NCI-H524 treated with DMSO at 0.1 percent for 48 hours (cell line): ENCODE data around the gene UNG.

Experiments
- DNase-seq: peaks from one replicate; lab custom pipeline; 2025; lab: John Stamatoyannopoulos, UW

UNG gene

DNA sequence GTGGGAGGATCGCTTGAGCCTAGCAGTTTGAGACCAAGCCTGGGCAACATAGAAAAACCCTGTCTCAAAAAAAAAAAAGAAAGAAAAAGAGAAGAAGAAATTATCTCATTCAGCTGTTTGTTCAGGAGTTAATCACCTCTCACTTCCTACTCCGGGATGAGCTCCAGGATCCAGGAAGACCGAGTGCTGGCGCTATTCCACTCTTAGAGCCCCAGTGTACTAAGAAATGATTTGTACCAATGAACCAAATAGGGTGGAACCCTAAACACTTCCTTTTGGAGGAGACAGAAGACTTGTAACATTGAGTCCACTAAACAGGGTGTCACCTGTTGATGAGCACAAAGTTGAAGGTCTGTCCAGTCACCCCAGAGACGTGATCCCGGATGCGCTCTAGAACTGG, 7.7 kb upstream of the UNG start:
- DNase-seq, result no peak

DNA sequence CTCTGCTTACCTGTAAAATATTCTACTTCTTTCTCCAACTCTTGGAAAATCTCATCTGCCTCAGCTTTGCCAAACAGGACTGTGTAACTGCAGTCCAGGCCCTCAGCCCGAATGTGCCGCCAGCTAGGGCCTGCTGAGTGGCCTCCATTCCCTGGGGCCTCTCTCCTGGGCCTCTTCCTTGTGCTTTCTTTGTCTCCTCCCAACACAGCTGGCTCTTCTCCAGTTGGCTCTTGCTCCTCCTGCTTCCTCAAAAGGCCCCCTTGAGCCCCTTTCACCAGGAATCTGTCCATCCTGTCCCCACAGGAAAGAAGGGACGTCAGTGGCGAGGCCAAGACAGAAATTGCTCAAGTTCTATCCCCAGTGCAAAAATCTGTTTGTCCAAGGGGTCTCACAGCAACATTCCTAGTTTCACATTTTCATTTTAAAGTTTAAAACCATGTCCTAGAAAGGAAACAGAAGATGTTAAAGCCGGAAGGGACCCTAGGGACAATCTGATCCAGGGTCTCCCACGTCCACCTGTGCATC, 4.8 kb upstream of the UNG start:
- DNase-seq, result no peak

DNA sequence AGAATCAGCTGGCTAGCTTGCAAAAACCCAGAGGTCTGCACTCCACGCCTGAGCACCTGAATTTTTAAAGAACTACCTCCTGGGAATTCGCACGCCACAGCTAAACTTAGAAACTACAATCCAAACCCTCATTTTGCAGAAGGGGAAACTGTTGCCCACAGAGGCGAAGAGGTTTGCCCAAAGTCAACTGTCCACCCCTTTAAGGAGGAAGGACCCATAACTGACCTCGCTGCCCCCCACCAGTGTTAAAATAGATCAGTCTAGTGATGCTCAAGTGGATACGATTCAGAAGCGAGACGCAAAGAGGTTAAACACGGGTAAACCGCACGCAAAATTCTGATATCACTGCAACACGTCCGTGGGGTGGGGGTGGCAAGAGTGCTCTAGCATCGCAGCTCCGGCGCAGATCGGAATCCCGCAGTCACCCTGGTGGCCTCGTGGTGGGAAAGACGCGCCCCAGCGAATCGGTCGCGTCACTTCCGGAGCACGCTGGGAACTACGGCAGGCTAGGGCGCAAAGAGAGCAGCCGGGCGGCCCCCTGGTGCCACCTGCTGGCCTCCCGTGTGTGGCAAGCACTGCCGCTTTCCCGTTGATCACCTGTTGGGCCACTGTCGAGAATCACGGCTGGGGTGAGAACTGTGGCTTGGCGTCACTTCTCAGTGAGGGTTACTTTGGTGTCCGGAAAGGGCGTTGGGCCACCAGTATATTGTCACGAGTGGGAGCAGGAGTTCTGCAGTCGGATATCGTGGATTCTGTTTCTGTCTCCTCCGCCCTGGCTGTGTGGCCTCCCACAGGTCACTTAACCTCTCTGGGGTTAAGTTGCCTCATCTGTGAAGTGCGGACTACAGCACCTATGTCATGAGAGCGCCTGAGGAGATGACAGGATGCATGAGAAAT, 4.1 kb upstream of the UNG start, which contains the start of gene ALKBH2:
ALKBH2 (minus strand) TSS at position 451 of the 897 bp plus-strand sequence. CDS start 686 bp downstream, outside the sequence.
- peak; percentile 59 for DNase-seq

DNA sequence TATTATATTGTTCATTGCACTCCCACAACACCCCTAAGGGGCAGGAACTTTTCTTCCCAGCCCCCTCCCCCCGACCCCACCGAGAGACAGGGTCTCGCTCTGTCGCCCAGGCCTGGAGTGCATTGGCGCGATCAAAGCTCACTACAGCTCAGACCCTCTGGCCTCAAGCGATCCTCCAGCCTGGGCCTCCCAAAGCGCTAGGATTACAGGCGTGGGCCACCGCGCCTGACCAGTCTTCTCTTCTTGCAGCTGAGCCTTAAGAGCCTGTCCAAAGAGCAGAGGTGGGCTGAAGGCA, 310 bp upstream of the UNG start:
- no peak for DNase-seq

DNA sequence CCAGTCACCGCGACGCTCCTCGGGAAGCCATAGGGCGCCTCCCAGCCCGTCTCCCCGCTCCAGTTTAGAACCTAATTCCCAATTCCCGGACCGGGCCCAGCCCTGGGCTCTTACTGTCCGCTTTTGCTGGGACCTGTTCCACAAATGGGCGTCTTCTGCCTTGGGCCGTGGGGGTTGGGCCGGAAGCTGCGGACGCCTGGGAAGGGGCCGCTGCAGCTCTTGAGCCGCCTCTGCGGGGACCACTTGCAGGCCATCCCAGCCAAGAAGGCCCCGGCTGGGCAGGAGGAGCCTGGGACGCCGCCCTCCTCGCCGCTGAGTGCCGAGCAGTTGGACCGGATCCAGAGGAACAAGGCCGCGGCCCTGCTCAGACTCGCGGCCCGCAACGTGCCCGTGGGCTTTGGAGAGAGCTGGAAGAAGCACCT, 797 bp downstream of the UNG start:
- DNase-seq, result no peak

DNA sequence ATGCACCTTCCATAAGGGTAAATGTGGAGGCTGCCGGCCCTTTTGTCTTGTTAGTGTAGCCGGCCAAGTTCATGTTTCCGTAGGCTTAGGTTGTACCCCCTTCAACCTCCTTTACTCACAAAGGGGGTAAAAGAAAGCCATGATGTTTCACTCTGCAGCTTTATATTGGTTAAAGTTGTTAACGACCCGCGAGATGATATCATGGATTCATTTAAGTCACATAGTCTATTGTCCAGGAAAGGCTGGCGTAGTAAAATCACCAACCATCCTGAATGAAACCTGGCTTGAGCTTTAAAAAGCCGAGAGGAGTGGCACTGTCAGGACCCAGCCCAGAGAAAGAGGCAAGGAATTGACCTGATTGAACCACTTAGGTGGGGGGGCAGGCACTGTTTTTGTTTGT, 1.3 kb downstream of the UNG start:
- no peak for DNase-seq

DNA sequence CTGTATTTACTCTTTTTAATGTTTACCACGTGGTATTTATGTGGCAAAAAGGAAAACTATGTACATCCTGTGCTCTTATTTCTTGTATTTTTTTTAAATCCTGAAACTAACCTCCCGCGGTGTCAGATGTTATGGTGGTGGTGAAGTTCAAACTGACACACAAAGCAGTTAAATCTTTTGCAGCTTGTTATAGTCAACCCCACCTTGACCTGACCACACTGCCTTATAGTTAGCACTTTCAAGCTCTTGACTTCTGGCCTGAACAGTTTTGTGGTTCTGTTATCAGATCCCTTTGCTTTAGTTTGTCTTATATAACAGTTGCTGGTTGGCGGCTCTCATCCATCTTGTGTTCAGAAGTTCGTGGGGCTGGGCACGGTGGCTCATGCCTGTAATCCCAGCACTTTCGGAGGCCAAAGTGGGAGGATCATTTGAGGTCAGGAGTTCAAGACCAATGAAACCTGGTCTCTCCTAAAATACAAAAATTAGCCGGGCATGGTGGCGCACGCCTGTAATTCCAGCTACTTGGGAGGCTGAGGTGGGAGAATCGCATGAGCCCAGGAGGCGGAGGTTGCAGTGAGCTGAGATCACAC, 2.1 kb downstream of the UNG start:
- DNase-seq, result no peak

DNA sequence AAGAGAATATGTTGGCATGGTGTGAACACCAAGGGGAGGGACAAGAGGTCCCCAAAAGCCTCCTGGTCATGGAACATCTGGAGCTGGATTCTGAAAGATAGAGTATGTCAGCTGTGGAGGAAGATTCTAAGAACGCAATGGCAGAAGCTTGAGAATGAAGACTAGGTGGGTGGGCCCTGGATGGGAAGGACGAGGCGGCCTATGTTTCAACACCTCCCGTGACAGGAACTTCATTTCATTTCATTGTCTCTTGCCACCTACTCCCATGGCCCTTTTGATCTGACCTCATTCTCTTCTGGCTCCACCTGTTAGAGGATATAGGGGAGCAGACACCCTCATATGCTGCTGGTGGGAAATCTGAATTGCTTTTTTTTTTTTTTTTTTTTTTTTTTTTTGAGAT, 3.3 kb downstream of the UNG start:
- no peak for DNase-seq

DNA sequence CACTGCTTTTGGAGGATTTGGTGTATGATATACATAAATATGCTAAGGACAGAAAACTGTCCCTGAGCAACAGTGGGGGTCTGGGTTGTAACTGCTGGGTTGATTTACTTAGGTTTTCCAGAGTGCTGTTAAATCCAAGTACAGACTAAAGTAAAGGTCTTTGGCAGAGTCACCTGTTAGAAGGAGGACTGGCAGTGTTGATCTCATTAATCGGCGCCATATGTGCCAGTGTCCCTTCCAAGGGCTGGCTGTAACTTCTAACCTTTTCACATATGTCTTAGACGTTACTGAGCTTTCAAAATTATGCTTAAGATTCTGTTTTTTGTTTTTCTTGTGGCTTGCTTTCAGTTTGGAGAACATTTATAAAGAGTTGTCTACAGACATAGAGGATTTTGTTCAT, 5.1 kb downstream of the UNG start:
- no peak for DNase-seq

DNA sequence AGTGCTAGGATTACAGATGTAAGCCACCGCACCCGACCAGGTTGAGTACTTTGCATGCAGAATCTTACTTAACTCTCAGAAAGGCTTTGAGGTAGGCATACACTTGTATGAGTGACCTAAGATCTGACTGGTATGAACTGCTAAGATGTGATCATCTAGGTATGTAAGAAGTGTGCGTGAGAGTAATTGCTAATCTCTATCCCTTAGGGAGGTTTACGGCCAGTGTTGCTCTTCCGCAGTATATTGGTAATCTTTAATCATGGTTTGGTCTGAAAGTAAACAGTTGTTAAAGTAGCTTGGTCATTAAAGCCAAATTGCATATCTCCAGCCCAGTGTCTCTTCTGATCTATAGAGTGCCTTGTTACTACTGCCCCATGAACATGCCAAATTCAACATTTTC, 7.8 kb downstream of the UNG start:
- DNase-seq, result no peak

DNA sequence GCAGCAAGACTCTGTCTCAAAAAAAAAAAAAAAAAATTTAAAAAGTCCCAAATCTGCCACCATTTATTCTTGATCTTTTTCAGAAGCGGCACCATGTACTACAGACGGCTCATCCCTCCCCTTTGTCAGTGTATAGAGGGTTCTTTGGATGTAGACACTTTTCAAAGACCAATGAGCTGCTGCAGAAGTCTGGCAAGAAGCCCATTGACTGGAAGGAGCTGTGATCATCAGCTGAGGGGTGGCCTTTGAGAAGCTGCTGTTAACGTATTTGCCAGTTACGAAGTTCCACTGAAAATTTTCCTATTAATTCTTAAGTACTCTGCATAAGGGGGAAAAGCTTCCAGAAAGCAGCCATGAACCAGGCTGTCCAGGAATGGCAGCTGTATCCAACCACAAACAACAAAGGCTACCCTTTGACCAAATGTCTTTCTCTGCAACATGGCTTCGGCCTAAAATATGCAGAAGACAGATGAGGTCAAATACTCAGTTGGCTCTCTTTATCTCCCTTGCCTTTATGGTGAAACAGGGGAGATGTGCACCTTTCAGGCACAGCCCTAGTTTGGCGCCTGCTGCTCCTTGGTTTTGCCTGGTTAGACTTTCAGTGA, 12.5 kb downstream of the UNG start:
- no peak for DNase-seq

DNA sequence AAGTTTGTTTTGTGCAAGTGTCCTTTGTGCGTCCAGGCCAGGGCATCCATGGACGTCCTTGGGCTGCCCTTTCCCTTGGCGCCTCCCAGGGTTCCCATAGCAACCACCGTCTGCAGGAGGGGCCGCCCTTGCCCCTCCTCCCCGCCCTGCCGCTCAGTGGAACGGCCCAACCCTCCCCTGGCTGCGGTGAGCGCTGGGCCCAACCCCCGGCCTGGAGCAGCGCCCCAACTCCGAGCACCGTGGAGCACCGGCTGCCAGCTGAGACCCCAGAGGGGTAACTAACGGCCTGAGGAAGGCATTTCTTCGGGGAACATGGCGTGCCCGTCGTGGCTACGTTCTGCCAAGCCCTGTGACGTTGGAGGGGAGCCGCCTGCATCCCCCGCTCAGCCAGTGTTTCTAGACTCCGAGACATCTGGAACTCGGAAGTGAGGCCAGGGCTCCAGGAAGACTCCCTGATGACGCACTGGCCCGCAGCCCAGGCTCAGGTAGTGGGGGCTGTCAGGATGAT, 13.6 kb downstream of the UNG start:
- no peak for DNase-seq

DNA sequence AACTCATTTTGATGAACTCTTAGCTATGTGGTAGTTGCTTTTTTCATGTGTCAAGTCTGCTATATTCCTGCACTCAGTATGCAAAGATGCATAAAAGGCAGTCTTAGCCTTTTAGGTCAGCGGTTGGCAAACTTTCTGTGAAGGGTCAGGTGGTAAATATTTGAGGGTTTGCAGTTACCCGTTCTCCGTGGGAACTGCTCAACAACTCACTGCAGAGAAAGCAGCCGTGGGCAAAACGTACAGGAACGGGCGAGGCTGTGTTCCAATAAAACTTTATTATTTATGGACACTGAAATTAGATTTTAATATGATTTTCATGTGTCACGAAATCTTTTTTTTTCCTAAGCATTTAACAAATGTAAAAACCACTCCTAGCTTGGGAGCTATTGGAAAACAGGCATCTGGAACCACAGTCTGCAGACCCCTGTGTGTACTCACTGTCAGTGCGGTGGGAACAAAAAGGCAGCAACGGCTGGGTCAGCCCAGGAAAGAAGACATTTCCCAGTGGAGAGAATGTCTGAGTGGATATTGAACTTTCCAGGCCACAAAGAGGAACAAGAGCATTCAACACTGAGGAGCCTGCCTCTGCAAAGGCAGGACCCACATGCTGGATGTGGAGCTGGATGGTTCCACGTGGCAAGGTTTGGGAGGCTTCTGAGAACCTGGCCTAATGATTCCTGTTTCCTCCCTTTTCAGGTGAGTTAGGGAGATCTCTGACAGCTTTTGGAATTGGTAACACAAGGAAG, 15.5 kb downstream of the UNG start:
- no peak for DNase-seq

DNA sequence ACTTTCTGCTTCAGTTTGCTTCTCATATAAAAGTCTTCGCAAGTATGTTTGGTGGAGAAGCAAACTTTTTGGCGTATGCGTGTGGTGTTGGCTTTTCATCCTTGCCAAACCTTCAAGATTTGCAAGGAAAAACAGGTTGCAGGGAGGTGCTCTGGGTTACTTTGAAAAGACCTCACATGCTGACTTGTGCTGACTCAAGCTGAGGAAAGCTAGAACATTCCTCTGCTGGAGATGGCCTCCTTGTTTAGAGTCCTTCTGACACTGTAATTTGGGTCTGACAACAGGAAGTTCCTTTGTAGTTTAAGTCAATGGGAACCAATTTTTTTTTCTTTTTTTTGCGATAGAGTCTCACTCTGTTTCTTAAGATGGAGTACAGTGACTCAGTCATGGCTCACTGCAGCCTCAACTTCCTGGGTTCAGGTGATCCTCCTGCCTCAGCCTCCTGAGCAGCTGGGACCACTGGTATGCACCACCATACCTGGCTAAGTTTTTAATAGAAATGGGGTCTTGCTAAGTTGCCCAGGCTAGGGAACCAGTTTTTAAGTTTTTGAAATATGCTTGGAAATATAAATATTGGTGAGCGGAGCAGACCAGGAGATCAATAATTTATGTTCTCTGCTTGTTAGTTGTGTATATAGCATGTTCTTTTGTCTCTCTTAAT, 16.4 kb downstream of the UNG start:
- DNase-seq, result no peak

DNA sequence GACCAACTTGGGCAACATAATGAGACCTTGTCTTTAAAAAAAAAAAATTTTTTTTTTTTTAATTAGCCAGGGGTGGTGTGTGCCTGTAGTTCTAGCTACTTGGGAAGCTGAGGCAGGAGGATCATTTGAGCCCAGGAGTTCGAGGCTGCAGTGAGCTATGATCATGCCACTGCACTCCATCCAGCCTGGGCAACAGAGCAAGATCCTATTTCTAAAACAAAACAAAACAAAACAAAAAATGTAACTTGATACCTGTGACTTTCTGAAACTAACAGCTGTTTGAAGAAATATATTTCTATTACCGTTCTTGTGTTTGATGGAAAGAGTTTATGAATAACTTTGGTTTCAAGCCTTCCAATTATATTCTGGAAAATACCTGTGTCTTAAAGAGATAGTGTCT, 17.2 kb downstream of the UNG start:
- DNase-seq, result no peak

DNA sequence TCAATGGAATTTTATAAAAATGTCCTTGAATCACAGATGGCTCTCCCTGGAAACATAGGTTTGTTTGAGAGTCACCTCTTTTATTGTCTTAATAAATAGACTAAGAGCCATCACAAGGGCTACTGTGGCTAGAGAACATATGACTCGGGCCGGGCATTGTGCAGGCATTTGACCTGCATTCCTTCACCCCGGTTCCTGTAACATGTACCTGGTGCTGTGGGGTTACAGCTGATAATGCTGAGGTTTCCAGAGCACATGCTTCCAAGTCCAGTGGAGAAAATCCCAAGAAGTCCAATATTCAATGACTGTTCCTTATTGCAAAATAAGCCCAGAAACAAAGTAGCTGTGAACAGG, 18.0 kb downstream of the UNG start:
- no peak for DNase-seq

DNA sequence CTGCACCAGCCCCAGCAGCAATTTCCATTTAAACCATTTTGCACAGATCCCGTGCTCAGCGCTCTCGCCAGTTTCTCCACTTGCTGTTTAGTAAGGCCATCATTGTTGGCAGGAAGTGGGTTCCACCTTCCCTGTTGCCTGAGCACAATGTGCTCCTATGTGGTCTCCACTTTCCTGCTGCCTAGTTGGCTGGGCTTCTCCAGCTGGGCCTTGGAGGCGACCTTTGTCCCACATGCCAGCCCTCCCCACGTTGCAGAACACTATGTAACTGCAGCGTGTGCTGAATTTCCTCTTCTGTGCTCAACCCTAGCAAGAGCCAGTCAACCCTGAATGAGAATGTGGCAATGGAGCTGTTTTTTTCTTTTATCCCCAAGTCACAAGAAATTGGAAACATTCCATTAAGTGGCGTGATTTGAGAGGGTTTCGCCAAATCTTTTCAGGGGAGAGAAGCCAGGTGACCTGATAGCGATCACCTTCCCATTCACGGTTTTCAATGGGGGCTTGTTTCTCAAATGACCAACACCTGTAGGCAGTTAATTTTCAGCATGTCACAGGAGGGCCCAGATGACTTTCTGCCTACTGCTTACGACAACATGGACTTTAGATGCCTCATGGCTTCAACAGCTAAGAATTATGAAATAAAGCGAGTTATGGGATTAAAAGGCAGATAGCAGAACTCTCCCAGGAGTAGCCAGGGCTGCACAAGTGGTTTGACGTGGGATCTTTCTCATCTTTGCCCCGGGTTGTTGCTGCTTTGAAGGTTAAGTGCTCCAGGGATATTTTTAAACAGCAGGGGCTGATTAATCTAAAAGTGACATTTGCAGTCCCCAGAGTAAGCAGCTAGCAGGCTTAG, 18.6 kb downstream of the UNG start, which contains the start of gene ACACB:
ACACB (plus strand) TSS at position 830 of the 853 bp plus-strand sequence. CDS start 22,819 bp downstream, outside the sequence.
- no peak for DNase-seq

DNA sequence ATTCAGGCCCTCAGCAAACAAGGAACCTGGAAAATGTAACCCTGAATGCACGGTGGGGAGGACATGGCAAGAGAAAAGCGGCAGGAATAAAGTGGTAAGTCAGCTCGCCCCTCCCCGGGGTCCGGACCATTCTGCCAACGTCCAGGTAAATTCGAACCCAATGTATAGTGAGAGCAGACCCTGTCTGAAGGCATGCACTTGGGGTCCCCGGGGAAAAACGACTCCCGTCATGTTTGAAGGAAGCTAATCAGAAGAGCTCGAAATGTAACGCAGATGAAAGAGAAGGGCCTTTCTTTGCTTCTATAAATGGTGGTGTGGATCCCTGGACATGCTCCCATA, 19.2 kb downstream of the UNG start:
- no peak for DNase-seq

DNA sequence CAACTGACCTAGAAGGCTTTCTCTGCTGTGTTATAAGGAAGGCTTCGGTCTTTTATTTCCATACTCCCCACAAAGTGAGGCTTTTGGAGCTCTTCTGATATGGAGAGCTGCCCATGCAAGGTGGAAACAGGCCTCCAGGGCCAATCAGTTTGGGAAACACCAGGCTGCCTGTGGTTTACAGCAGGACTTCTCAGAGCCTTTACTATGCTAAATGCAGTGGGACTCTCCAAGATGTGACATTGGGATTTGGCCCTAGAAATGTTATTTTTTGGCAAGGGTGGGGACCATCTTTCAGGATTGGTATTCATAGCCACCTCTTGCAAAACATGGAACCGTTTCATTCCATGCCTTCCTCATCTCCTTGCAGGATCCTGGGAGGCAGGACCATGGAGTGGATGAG, 22.7 kb downstream of the UNG start:
- no peak for DNase-seq

DNA sequence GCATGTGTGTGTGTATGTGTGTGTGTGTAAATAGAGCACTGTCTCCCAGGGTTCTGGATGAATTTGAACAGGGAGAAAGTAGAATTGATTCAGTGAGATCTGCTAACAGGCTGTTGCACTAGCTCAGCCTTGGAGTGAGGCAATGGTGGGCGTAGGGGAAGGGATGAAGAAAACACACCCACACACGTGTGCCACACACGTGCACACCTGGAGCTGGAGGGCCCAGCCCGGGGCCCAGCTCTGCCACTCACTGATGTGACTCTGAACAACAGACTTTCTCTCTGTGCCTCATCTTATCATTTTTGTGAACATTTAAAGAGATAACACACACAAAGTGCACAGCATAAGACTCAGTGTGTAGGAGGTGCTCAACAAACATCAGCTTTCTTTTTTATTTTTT, 23.2 kb downstream of the UNG start:
- no peak for DNase-seq

DNA sequence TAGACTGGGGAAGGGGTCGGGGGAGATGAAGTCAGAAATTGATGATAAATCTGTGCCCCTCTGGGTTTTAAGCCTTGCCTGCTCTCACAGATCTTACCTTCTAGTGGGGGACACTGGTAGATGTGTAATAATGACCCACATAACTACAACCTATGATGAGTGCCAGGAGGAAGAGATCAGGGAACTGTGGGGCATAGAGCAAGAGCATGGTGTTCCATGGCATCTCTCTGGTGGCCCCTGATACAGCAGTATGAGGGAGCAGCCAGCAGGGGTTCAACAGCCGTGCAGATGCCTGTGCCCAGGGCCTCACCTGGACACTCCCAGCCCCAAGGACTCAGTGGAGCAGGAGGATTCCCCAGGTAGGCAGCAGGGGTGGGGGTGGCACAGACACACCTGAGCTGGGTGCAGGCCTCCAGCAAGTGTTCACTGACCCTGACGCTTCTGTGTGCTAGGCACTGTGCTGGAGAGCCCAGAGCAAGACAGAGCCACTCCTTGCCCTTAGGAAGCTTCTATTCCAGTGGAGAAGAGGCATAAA, 24.0 kb downstream of the UNG start:
- no peak for DNase-seq
